CD4-positive, CD25-positive, alpha-beta regulatory T cell (primary cell): ENCODE results near the gene RLBP1. TPM values are rescaled to one million over a fixed set of nuclear protein-coding genes. Genes with fewer than 3 reads are reported as not detected.

Source experiments
- ATAC-seq, 2 donors: fragments of 150-1000 bp; cut with Tn5 transposase; one replicate each; pipeline ENCODE4 v1.10.0; 2021; ENCODE audit warnings: low read depth in 2 of 2, moderate number of reproducible peaks in 2 of 2, moderate library complexity in 1 of 2
- DNase-seq, 3 donors: peaks; one replicate each; pipeline versions ENCODE4 v3.0.0 to v3.0.0-alpha.2; 2012 to 2022; ENCODE audit warnings: mixed read lengths in 1 of 3
- H3K27ac ChIP-seq: one replicate; pipeline ENCODE4 v1.7.0; 2013; ENCODE audit warnings: mild to moderate bottlenecking, low read length; ENCODE audit not compliant: insufficient read depth, poor library complexity, severe bottlenecking
- H3K27me3 ChIP-seq: one replicate; pipeline ENCODE4 v1.7.0; 2013; ENCODE audit warnings: low read length; ENCODE audit not compliant: control insufficient read depth, insufficient read depth
- H3K36me3 ChIP-seq: one replicate; pipeline ENCODE4 v1.7.0; 2013; ENCODE audit warnings: mild to moderate bottlenecking, low read length, moderate library complexity; ENCODE audit not compliant: control insufficient read depth, insufficient read depth
- H3K4me1 ChIP-seq: 2 replicates; pipeline ENCODE4 v1.7.0; 2013; ENCODE audit warnings: mild to moderate bottlenecking, low read length; ENCODE audit not compliant: insufficient read depth, control insufficient read depth, poor library complexity, severe bottlenecking
- H3K4me3 ChIP-seq: one replicate; pipeline ENCODE4 v1.7.0; 2013; ENCODE audit warnings: low read depth, mild to moderate bottlenecking, low read length, moderate library complexity
- H3K9me3 ChIP-seq, 2 experiments: 1 replicate in 1 of 2; 2 replicates in 1 of 2; pipeline ENCODE4 v1.7.0; 2013; ENCODE audit warnings: low read length in 2 of 2, mild to moderate bottlenecking in 1 of 2, moderate library complexity in 1 of 2; ENCODE audit not compliant: control insufficient read depth in 2 of 2
- H3K27ac Mint-ChIP-seq, 3 donors: one replicate each; pipeline ENCODE4 v1.8.0; 2020 to 2022; ENCODE audit warnings: mild to moderate bottlenecking in 3 of 3, mixed read lengths in 3 of 3, moderate library complexity in 2 of 3
- H3K27me3 Mint-ChIP-seq: one replicate; pipeline ENCODE4 v1.8.0; 2022; ENCODE audit warnings: mild to moderate bottlenecking, mixed read lengths
- H3K36me3 Mint-ChIP-seq: one replicate; pipeline ENCODE4 v1.8.0; 2020; ENCODE audit warnings: mixed read lengths
- H3K4me1 Mint-ChIP-seq, 4 donors: one replicate each; pipeline ENCODE4 v1.8.0; 2020 to 2022; ENCODE audit warnings: mixed read lengths in 4 of 4, mild to moderate bottlenecking in 1 of 4
- H3K4me3 Mint-ChIP-seq, 4 donors: one replicate each; pipeline ENCODE4 v1.8.0; 2020 to 2022; ENCODE audit warnings: mild to moderate bottlenecking in 4 of 4, mixed read lengths in 4 of 4, moderate library complexity in 3 of 4
- H3K9me3 Mint-ChIP-seq, 7 donors: one replicate each; pipeline ENCODE4 v1.8.0; 2020 to 2022; ENCODE audit warnings: mixed read lengths in 7 of 7, mild to moderate bottlenecking in 3 of 7, moderate library complexity in 2 of 7
- polyA plus RNA-seq, 4 donors: library from polyadenylated mRNA; unstranded; fragments of 300-500 nt; fragmentation: Illumina TruSeq; gene quantifications; one replicate each; pipeline ENCODE4 v1.2.3, GENCODE V29; 2021
- total RNA-seq: library from RNA; stranded (reverse); gene quantifications from one replicate; pipeline ENCODE4 v1.2.3, GENCODE V29; 2022

Gene RLBP1
- total and polyA plus RNA-seq, 5 donors from 2014 or later = not detected

DNA sequence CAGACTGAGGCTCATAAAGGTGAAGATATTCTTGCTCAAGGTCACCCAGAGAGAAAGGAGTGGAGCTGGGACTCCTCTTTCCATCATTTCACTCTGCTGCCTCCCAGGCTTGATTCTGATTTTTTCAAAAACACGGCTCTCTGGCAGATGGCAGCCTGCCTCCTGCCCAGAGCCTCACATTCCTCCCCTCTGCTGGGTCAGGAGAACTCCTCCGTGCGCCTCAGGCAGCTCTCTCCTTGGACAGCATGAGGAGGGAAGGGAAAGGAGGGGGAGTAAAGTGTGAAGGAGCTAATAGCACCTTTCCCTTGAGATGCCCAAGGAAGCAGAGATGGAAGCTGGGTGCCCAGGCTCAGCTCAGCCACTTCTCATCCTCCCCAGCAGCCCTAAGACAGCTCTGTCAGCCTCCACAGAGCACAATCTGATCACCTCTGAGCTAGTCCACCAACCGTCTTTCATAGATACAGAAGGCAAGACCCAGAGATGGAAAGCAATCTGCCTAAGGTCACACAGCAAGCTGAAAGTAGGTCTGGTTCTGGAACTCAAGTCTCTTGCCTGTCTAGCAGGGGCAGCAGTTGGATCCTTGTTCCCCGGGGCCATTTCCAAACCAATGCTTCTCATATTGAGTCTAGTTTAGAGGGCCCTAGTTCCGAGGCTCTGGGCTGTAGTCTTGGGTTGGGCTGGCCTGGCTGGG, 3.5 kb downstream of the RLBP1 start:
- Mint-ChIP-seq H3K27me3 (peaks cover 14% of the 10 kb centered on the region), H3K4me1 (no peaks in the 10 kb centered on the region), H3K27ac (no peak overlapping the region), H3K4me3 (no peak overlapping the region), H3K9me3 (no peaks in the 10 kb centered on the region), H3K36me3 (no peaks in the 10 kb centered on the region)
- DNase-seq = no peak
- no peak overlapping the region for H3K27ac ChIP-seq
- no peak overlapping the region for H3K4me3 ChIP-seq
- no peaks in the 10 kb centered on the region for H3K4me1 ChIP-seq
- no peaks in the 10 kb centered on the region for H3K36me3 ChIP-seq
- H3K27me3 ChIP-seq = no peaks in the 10 kb centered on the region
- ATAC-seq = no peak
- H3K9me3 ChIP-seq = no peaks in the 10 kb centered on the region

DNA sequence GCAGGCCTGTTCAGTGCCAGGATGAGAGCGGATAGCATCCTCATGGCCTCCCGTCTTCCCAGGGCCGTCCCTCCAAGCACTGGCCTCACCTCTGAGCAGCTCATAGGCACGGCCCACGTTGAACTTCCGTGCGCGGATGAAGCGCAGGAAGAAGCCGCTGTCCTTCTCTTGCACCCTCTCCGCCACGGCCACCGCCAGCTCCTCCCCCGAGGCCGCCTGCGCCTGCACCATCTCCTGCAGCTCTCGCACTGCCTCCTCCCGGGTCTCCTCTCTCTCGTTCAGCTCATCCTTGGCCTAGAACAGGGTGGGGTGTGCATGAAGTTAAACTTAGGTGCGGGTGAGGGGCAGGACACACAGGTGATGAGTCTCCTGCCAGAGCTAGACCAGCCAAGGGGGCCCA, 4.3 kb downstream of the RLBP1 start:
- ATAC-seq (no peak), DNase-seq (no peak)
- Mint-ChIP-seq H3K36me3 (no peaks in the 10 kb centered on the region), H3K27me3 (peaks cover 8% of the 10 kb centered on the region), H3K4me3 (no peak overlapping the region), H3K4me1 (no peaks in the 10 kb centered on the region), H3K27ac (no peak overlapping the region), H3K9me3 (no peaks in the 10 kb centered on the region)
- Histone ChIP-seq H3K36me3 (no peaks in the 10 kb centered on the region), H3K4me1 (no peaks in the 10 kb centered on the region), H3K9me3 (no peaks in the 10 kb centered on the region), H3K27me3 (no peaks in the 10 kb centered on the region), H3K4me3 (no peak overlapping the region), H3K27ac (no peak overlapping the region)

DNA sequence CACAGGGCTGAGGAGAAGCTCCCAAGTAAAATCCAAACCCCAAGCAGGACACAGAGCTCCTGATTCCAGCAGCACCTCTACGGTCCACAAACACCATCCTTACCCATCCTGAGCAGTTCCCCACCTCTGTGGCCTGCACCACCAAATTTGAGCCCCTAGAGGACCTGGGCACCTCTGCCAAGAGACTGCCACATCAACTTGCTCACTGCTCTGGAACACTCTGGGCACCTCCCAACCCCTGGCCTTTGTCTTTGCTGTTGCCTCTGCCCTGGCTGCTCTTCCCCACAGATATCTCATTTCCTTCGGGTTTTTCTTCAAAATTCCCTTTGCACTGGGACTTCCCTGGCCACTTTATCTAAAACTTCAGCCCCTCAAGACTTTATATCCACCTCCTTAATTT, 5.8 kb downstream of the RLBP1 start:
- no peak overlapping the region for H3K27ac ChIP-seq
- no peaks in the 10 kb centered on the region for H3K4me1 Mint-ChIP-seq
- no peaks in the 10 kb centered on the region for H3K36me3 Mint-ChIP-seq
- DNase-seq (no peak), ATAC-seq (no peak)
- H3K4me3 Mint-ChIP-seq = no peak overlapping the region
- peaks cover 8% of the 10 kb centered on the region for H3K27me3 Mint-ChIP-seq
- no peaks in the 10 kb centered on the region for H3K27me3 ChIP-seq
- no peaks in the 10 kb centered on the region for H3K36me3 ChIP-seq
- no peaks in the 10 kb centered on the region for H3K9me3 ChIP-seq
- no peak overlapping the region for H3K4me3 ChIP-seq
- H3K4me1 ChIP-seq = no peaks in the 10 kb centered on the region
- H3K9me3 Mint-ChIP-seq = no peaks in the 10 kb centered on the region
- no peak overlapping the region for H3K27ac Mint-ChIP-seq

DNA sequence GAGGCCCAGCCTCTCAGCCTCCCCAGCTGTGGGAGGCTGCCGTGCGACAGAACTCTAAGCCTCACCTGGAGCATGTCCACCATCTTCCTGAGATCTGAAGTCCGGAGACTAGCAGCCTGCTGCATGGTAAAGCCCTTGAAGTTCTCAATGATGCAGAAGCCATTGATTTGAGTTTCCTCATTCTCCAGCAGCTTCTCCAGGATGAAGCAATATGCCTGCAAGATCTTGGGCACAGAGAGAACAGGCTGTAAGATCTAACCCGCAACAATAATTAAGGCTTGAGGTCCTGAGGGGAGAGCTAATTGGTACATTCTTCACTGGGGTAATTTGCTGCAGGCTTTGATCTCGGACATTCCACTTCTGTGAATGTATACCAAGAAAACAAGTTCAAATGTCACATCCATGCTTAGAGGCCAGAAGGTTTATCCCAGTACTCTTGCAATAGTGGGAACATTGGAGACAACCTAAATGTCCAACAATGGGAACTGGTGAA, 9.7 kb downstream of the RLBP1 start:
- Mint-ChIP-seq H3K27me3 (peaks cover 8% of the 10 kb centered on the region), H3K4me1 (peaks cover 0 to 5% (median 2%) of the 10 kb centered on the region in 4 donors), H3K27ac (no peak overlapping the region), H3K36me3 (no peaks in the 10 kb centered on the region), H3K4me3 (no peak overlapping the region), H3K9me3 (no peaks in the 10 kb centered on the region)
- DNase-seq = no peak
- no peak overlapping the region for H3K4me3 ChIP-seq
- ATAC-seq = no peak
- H3K4me1 ChIP-seq = peaks cover 4% of the 10 kb centered on the region
- H3K27me3 ChIP-seq = no peaks in the 10 kb centered on the region
- H3K36me3 ChIP-seq = no peaks in the 10 kb centered on the region
- no peaks in the 10 kb centered on the region for H3K9me3 ChIP-seq
- no peak overlapping the region for H3K27ac ChIP-seq

DNA sequence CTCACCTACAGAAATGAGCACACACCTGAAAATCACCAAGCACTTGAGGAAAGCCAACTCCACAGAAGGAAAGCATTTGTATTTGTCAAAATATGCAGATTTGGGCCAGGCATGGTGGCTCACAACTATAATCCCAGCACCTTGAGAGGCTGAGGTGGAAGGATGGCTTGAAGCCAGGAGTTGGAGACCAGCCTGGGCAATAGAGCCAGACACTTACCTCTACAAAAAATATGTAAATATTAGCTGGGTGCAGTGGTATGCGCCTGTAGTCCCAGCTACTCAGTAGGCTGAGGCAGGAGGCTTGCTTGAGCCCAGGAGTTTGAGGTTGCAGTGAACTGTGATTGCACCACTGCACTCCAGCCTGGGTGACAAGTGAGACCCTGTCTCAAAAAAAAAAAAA, 12.3 kb downstream of the RLBP1 start:
- H3K36me3 ChIP-seq = no peaks in the 10 kb centered on the region

DNA sequence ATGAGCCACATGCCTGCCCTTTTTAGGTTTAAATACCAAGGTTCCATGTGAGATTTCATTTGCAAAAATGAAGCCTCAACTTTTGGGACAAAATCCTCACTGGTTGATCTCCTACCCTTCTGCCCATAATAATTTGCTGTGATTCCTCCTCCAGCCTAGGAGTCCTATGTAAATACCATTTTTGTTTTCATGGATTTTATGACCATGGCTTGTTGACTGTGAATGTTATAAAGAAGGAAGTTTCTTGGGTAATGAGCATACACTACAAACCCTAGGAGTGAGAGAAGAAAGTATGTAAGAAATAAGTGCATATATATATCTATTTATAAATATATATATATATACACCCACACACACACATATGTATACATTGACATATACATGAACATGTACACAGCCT, 13.1 kb downstream of the RLBP1 start:
- Histone ChIP-seq H3K9me3 (no peaks in the 10 kb centered on the region), H3K27ac (no peak overlapping the region), H3K4me3 (no peak overlapping the region), H3K4me1 (peaks cover 15% of the 10 kb centered on the region), H3K36me3 (no peaks in the 10 kb centered on the region), H3K27me3 (no peaks in the 10 kb centered on the region)
- H3K27me3 Mint-ChIP-seq = peaks cover 4% of the 10 kb centered on the region
- no peaks in the 10 kb centered on the region for H3K9me3 Mint-ChIP-seq
- ATAC-seq = no peak
- H3K36me3 Mint-ChIP-seq = no peaks in the 10 kb centered on the region
- no peak for DNase-seq
- H3K27ac Mint-ChIP-seq = no peak overlapping the region
- H3K4me1 Mint-ChIP-seq = peaks cover 4 to 28% (median 18%) of the 10 kb centered on the region in 4 donors
- H3K4me3 Mint-ChIP-seq = no peak overlapping the region

More for the DNA sequence above, 12.3 kb downstream of the RLBP1 start:
- H3K27ac Mint-ChIP-seq = no peak overlapping the region
- no peaks in the 10 kb centered on the region for H3K36me3 Mint-ChIP-seq
- Histone ChIP-seq H3K4me3 (no peak overlapping the region), H3K9me3 (no peaks in the 10 kb centered on the region), H3K4me1 (peaks cover 10% of the 10 kb centered on the region), H3K27ac (no peak overlapping the region), H3K27me3 (no peaks in the 10 kb centered on the region)
- no peak overlapping the region for H3K4me3 Mint-ChIP-seq
- peaks cover 2 to 20% (median 12%) of the 10 kb centered on the region in 4 donors for H3K4me1 Mint-ChIP-seq
- no peaks in the 10 kb centered on the region for H3K9me3 Mint-ChIP-seq
- peaks cover 8% of the 10 kb centered on the region for H3K27me3 Mint-ChIP-seq
- ATAC-seq (no peak), DNase-seq (no peak)

DNA sequence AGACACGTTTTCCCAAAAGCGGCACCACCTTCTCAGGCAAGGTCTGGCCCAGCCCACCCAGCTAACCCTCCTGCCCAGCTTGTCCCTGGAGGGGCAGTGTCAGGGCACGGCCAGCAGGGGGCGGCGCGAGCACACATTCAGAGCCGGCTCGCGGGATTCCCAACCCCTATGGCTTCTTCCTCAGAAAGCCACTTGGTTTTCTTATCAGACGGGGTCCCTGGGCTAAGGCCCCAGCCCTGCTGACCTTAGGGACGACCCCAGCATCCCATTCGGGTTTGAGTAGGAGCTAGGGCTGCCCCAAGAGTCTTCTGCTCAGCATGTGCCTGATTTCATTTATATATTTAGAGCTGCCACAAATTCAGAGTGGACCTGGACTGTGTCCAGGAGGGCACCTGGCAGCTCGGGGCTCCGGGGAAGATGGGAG, 14.5 kb downstream of the RLBP1 start:
- no peak overlapping the region for H3K4me3 Mint-ChIP-seq
- no peaks in the 10 kb centered on the region for H3K36me3 ChIP-seq
- no peaks in the 10 kb centered on the region for H3K27me3 ChIP-seq
- ATAC-seq (peak; percentile 68 to 72), DNase-seq (peak; percentile 52 to 60 (median 53))
- H3K4me3 ChIP-seq = no peak overlapping the region
- no peaks in the 10 kb centered on the region for H3K36me3 Mint-ChIP-seq
- H3K9me3 Mint-ChIP-seq = no peaks in the 10 kb centered on the region
- H3K9me3 ChIP-seq = no peaks in the 10 kb centered on the region
- no peak overlapping the region for H3K27ac Mint-ChIP-seq
- H3K27me3 Mint-ChIP-seq = no peaks in the 10 kb centered on the region
- peaks cover 15% of the 10 kb centered on the region for H3K4me1 ChIP-seq
- H3K27ac ChIP-seq = no peak overlapping the region
- peaks cover 4 to 32% (median 21%) of the 10 kb centered on the region in 4 donors for H3K4me1 Mint-ChIP-seq

DNA sequence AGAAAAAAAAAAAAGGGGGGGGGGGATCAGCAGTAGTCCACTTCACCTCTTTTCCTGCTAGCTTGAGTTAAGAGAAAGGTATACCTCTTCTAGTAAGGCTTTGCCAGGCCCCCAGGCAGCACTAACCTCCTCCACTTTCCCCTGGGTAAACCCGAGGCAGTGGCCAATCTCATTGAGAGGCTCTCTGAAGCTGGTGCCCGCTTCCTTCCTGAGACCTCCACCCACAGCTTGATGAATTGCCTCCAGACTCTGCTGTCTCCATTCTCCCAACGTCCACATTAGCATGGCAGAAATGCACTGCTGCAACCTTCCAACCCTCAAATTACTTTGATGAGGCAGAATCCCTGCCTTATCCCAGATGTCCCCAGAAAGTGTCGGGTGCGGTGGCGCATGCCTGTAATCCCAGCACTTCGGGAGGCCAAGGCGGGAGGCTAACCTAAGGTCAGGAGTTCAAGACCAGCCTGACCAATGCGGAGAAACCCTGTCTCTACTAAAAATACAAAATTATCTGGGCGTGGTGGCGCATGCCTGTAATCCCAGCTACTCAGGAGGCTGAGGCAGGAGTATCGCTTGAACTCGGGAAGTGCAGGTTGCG, 15.3 kb downstream of the RLBP1 start:
- H3K27ac ChIP-seq = no peak overlapping the region
- H3K9me3 ChIP-seq = no peaks in the 10 kb centered on the region
- H3K27ac Mint-ChIP-seq = no peak overlapping the region
- ATAC-seq = no peak
- H3K4me3 Mint-ChIP-seq = peak overlapping the region in 1 of 4 donors; percentile 53
- H3K4me1 Mint-ChIP-seq = peaks cover 4 to 36% (median 21%) of the 10 kb centered on the region in 4 donors
- H3K36me3 Mint-ChIP-seq = peaks cover 6% of the 10 kb centered on the region
- no peaks in the 10 kb centered on the region for H3K27me3 ChIP-seq
- H3K4me3 ChIP-seq = no peak overlapping the region
- no peaks in the 10 kb centered on the region for H3K9me3 Mint-ChIP-seq
- DNase-seq = peak in 1 of 3 donors; percentile 14
- H3K27me3 Mint-ChIP-seq = no peaks in the 10 kb centered on the region
- H3K36me3 ChIP-seq = no peaks in the 10 kb centered on the region
- peaks cover 15% of the 10 kb centered on the region for H3K4me1 ChIP-seq
